ENCODE results near the gene MED13L. TPM values are rescaled to one million over a fixed set of nuclear protein-coding genes. Genes with fewer than 3 reads are reported as not detected.

MED13L gene
- total RNA-seq, 2 experiments from 2014 or later: 39.5 to 41.8 TPM

GRCh38 chr12:116138781-116139180 is 138.7 kb downstream of the MED13L start:
- peaks cover 2% of the 10 kb centered on the region for H3K36me3 Mint-ChIP-seq (ENCODE audit: low read depth)
- peak overlapping the region; percentile 43 for H3K27ac Mint-ChIP-seq
- H3K4me3 Mint-ChIP-seq: no peak overlapping the region
- ATAC-seq (peak; percentile 9), DNase-seq (no peak)
- H3K27me3 Mint-ChIP-seq: no peaks in the 10 kb centered on the region
- intact Hi-C loops (cut with micrococcal nuclease): loop anchor here (10.0 kb wide), 1 partner anchor 74 kb away; no protein-coding TSS in a partner anchor
- CTCF ChIA-PET: interaction anchor here (2.4 kb wide), 1 partner anchor 78 kb away, joined by 8 read pairs; no protein-coding TSS in a partner anchor
- peaks cover 66% of the 10 kb centered on the region for H3K4me1 Mint-ChIP-seq (ENCODE audit: low read depth)
- TF ChIP-seq CTCF (IDR thresholded peaks at IDR 0.05): no peak
- POLR2A ChIA-PET: interaction anchor here (1.3 kb wide), 1 partner anchor 11 kb away, joined by 3 read pairs; no protein-coding TSS in a partner anchor
- H3K9me3 Mint-ChIP-seq: no peaks in the 10 kb centered on the region

GRCh38 chr12:116138364-116138763 is 139.1 kb downstream of the MED13L start:
- H3K27ac Mint-ChIP-seq: peak overlapping the region; percentile 43
- H3K27me3 Mint-ChIP-seq: no peaks in the 10 kb centered on the region
- peaks cover 66% of the 10 kb centered on the region for H3K4me1 Mint-ChIP-seq (ENCODE audit: low read depth)
- no peak for TF ChIP-seq CTCF (IDR thresholded peaks at IDR 0.05)
- no peaks in the 10 kb centered on the region for H3K9me3 Mint-ChIP-seq
- ChIA-PET POLR2A (interaction anchor here (1.3 kb wide), 1 partner anchor 11 kb away, joined by 3 read pairs; no protein-coding TSS in a partner anchor), CTCF (interaction anchor here (1.1 to 2.4 kb wide), 3 partner anchors 15 to 98 kb away, joined by 4 to 11 read pairs (median 8); no protein-coding TSS in a partner anchor)
- intact Hi-C loops (cut with micrococcal nuclease): loop anchor here (10.0 kb wide), 1 partner anchor 74 kb away; no protein-coding TSS in a partner anchor
- DNase-seq (no peak), ATAC-seq (no peak)
- peaks cover 2% of the 10 kb centered on the region for H3K36me3 Mint-ChIP-seq (ENCODE audit: low read depth)
- no peak overlapping the region for H3K4me3 Mint-ChIP-seq

GRCh38 chr12:116137318-116137717 is 140.2 kb downstream of the MED13L start:
- intact Hi-C loops (cut with micrococcal nuclease): loop anchor here (10.0 kb wide), 1 partner anchor 73 kb away; no protein-coding TSS in a partner anchor
- Mint-ChIP-seq H3K9me3 (no peaks in the 10 kb centered on the region), H3K27ac (peak overlapping the region; percentile 75), H3K4me1 (ENCODE audit: low read depth) (peaks cover 69% of the 10 kb centered on the region), H3K4me3 (no peak overlapping the region), H3K36me3 (ENCODE audit: low read depth) (peaks cover 2% of the 10 kb centered on the region), H3K27me3 (no peaks in the 10 kb centered on the region)
- ATAC-seq (no peak), DNase-seq (no peak)
- ChIA-PET CTCF (interaction anchor here (0.6 to 2.9 kb wide), 8 partner anchors 10 to 121 kb away, joined by 3 to 11 read pairs (median 4); no protein-coding TSS in a partner anchor), POLR2A (interaction anchor here (0.6 kb wide), 1 partner anchor 77 kb away, joined by 4 read pairs; no protein-coding TSS in a partner anchor)
- no peak for TF ChIP-seq CTCF (IDR thresholded peaks at IDR 0.05)

- intact Hi-C loops (cut with micrococcal nuclease): loop anchor here (10.0 kb wide), 1 partner anchor 72 kb away; no protein-coding TSS in a partner anchor
- TF ChIP-seq CTCF (IDR thresholded peaks at IDR 0.05): no peak
- ChIA-PET CTCF (interaction anchor here (1.0 to 2.9 kb wide), 5 partner anchors 9 to 138 kb away, joined by 3 to 8 read pairs (median 3); no protein-coding TSS in a partner anchor), POLR2A (interaction anchor here (1.0 kb wide), 1 partner anchor 15 kb away, joined by 4 read pairs; no protein-coding TSS in a partner anchor)
- peak; percentile 74 for ATAC-seq
- Mint-ChIP-seq H3K9me3 (no peaks in the 10 kb centered on the region), H3K27me3 (no peaks in the 10 kb centered on the region), H3K27ac (peak overlapping the region; percentile 91), H3K4me3 (peak overlapping the region; percentile 50), H3K4me1 (ENCODE audit: low read depth) (peaks cover 62% of the 10 kb centered on the region), H3K36me3 (ENCODE audit: low read depth) (peaks cover 2% of the 10 kb centered on the region)
- DNase-seq: peak; percentile 45
Observed at GRCh38 chr12:116136340-116136739, 141.2 kb downstream of the MED13L start.

Measured in activated CD8-positive, alpha-beta T cell treated with anti-CD3 and anti-CD28 coated beads for 36 hours (primary cell).